GM23248 (cell line): ENCODE results near the gene GPR35.

Experiments used
- EZH2 ChIP-seq: fragments of 200-600 bp; sonication (generic); IDR thresholded peaks from 2 replicates; pipeline ENCODE4 v1.6.1; 2018; ENCODE audit warnings: antibody characterized with exemption, mild to moderate bottlenecking; ENCODE audit not compliant: insufficient read depth, poor library complexity, severe bottlenecking
- EZH2phosphoT487 ChIP-seq: fragments of 200-600 bp; sonication (generic); IDR thresholded peaks from 2 replicates; pipeline ENCODE4 v1.6.1; 2018; ENCODE audit warnings: antibody characterized with exemption, moderate library complexity, mild to moderate bottlenecking, low read depth; ENCODE audit not compliant: insufficient read depth

- TF ChIP-seq EZH2 (no peak), EZH2phosphoT487 (no peak)
Measured at GRCh38 chr2:240576036-240576435, 49.2 kb upstream of the GPR35 start.
